GM23338 (cell line): Measurements from ENCODE around the gene DGKD. TPM values are rescaled to one million over a fixed set of nuclear protein-coding genes. Genes with fewer than 3 reads are reported as not detected.
A peak's percentile ranks its signal among the peaks of the same experiment; 100 is the strongest.

Experiments
- ATAC-seq: fragments of 200-7000 bp; cut with Tn5 transposase; 3 replicates; pipeline ENCODE4 v1.9.1; 2020
- DNase-seq: peaks from one replicate; pipeline ENCODE4 v3.0.0-alpha.2; 2015; ENCODE audit warnings: low spot score
- H2AFZ ChIP-seq: fragments of 200-600 bp; sonication (generic); 2 replicates; pipeline ENCODE4 v1.8.0; 2016; ENCODE audit warnings: antibody characterized with exemption, mild to moderate bottlenecking, moderate library complexity
- H3F3A ChIP-seq: fragments of 200-600 bp; sonication (generic); replicated peaks from 2 replicates; pipeline ENCODE4 v1.8.0; 2017; ENCODE audit warnings: antibody characterized with exemption, mixed run types, low read depth
- H3K27ac ChIP-seq: fragments of 200-600 bp; sonication (generic); 2 replicates; pipeline ENCODE4 v1.6.1; 2016; ENCODE audit warnings: low read depth
- H3K27me3 ChIP-seq: fragments of 200-600 bp; sonication (generic); 2 replicates; pipeline ENCODE4 v1.8.0; 2016; ENCODE audit warnings: mild to moderate bottlenecking, mixed run types, moderate library complexity; ENCODE audit not compliant: insufficient read depth
- H3K36me3 ChIP-seq: fragments of 200-600 bp; sonication (generic); 2 replicates; pipeline ENCODE4 v1.8.0; 2016; ENCODE audit warnings: mild to moderate bottlenecking; ENCODE audit not compliant: insufficient read depth
- H3K4me1 ChIP-seq: fragments of 200-600 bp; sonication (generic); 2 replicates; pipeline ENCODE4 v1.8.0; 2016; ENCODE audit warnings: mild to moderate bottlenecking, moderate library complexity; ENCODE audit not compliant: insufficient read depth
- H3K4me2 ChIP-seq: fragments of 200-600 bp; sonication (generic); 2 replicates; pipeline ENCODE4 v1.7.1; 2017; ENCODE audit warnings: mixed run types
- H3K4me3 ChIP-seq: fragments of 200-600 bp; sonication (generic); 2 replicates; pipeline ENCODE4 v1.6.1; 2016; ENCODE audit warnings: mixed run types
- H3K79me2 ChIP-seq: fragments of 200-600 bp; sonication (generic); replicated peaks from 2 replicates; pipeline ENCODE4 v1.8.0; 2017; ENCODE audit warnings: mild to moderate bottlenecking; ENCODE audit not compliant: insufficient read depth
- H3K9me2 ChIP-seq: fragments of 200-600 bp; sonication (generic); 2 replicates; pipeline ENCODE4 v1.8.0; 2017; ENCODE audit not compliant: insufficient read depth
- H4K20me1 ChIP-seq: fragments of 200-600 bp; sonication (generic); replicated peaks from 2 replicates; pipeline ENCODE4 v1.8.0; 2017; ENCODE audit warnings: mild to moderate bottlenecking; ENCODE audit not compliant: insufficient read depth
- H3K27ac Mint-ChIP-seq: 2 replicates; pipeline ENCODE4 v1.8.0; 2020; ENCODE audit warnings: inconsistent platforms, mild to moderate bottlenecking, moderate library complexity, mixed read lengths
- H3K27me3 Mint-ChIP-seq: 3 replicates; pipeline ENCODE4 v1.8.0; 2022; ENCODE audit warnings: low read depth, mild to moderate bottlenecking, moderate library complexity, mixed read lengths, inconsistent platforms; ENCODE audit not compliant: insufficient read depth, poor library complexity
- H3K36me3 Mint-ChIP-seq: 3 replicates; pipeline ENCODE4 v1.8.0; 2021; ENCODE audit warnings: low read depth, mild to moderate bottlenecking, inconsistent platforms, moderate library complexity, mixed read lengths
- H3K4me1 Mint-ChIP-seq: 3 replicates; pipeline ENCODE4 v1.8.0; 2020; ENCODE audit warnings: mild to moderate bottlenecking, inconsistent platforms, mixed read lengths
- H3K4me3 Mint-ChIP-seq: 3 replicates; pipeline ENCODE4 v1.8.0; 2021; ENCODE audit warnings: moderate library complexity, mild to moderate bottlenecking, inconsistent platforms, mixed read lengths
- H3K9me3 Mint-ChIP-seq: 3 replicates; pipeline ENCODE4 v1.8.0; 2020; ENCODE audit warnings: moderate library complexity, mild to moderate bottlenecking, inconsistent platforms, mixed read lengths
- NANOG ChIP-seq: IDR thresholded peaks from 2 replicates; pipeline ENCODE4 v1.6.1; 2016; ENCODE audit warnings: antibody characterized with exemption, borderline replicate concordance
- POLR2AphosphoS5 ChIP-seq: IDR thresholded peaks from 2 replicates; pipeline ENCODE4 v1.6.1; 2016; ENCODE audit warnings: antibody characterized with exemption, low read depth
- ZNF331 ChIP-seq: fragments of 250-450 bp; sonication (Bioruptor Pico); IDR thresholded peaks from 2 replicates; pipeline ENCODE4 v1.5.0; 2020; ENCODE audit warnings: low read depth, mild to moderate bottlenecking, moderate library complexity
- polyA plus RNA-seq: library from polyadenylated mRNA; unstranded; fragments of >200 nt; fragmentation: Nextera tagmentation; extraction: Ambion mirVana; gene quantifications from 2 replicates; pipeline ENCODE4 v1.2.1, GENCODE V29; 2016
- total RNA-seq: library from RNA; depleted of rRNA; stranded (reverse); fragments of >200 nt; shearing (Covaris generic); gene quantifications from 2 replicates; pipeline ENCODE4 v1.2.3, GENCODE V29; 2014
- TF ChIP-seq, protein P1 (sequence below): IDR thresholded peaks from 2 replicates; pipeline ENCODE4 v1.6.1; 2016; ENCODE audit warnings: antibody characterized with exemption
- TF ChIP-seq, protein P2 (sequence below), 2 experiments: fragments of 200-600 bp in 1 of 2; sonication (generic) in 1 of 2; conservative IDR thresholded peaks; 2 replicates each; pipeline versions ENCODE4 v1.5.1 to v1.6.1; 2016 to 2017; ENCODE audit warnings: antibody characterized with exemption in 2 of 2, low read depth in 2 of 2, mild to moderate bottlenecking in 2 of 2, moderate library complexity in 1 of 2
- TF ChIP-seq, protein P3 (sequence below): fragments of 250-450 bp; sonication (Bioruptor Pico); IDR thresholded peaks from 2 replicates; pipeline ENCODE4 v1.5.0; 2020; ENCODE audit warnings: mild to moderate bottlenecking, moderate library complexity

DGKD gene
- total and polyA plus RNA-seq, 2 experiments from 2014 or later: 11.1 to 23.4 TPM

DNA sequence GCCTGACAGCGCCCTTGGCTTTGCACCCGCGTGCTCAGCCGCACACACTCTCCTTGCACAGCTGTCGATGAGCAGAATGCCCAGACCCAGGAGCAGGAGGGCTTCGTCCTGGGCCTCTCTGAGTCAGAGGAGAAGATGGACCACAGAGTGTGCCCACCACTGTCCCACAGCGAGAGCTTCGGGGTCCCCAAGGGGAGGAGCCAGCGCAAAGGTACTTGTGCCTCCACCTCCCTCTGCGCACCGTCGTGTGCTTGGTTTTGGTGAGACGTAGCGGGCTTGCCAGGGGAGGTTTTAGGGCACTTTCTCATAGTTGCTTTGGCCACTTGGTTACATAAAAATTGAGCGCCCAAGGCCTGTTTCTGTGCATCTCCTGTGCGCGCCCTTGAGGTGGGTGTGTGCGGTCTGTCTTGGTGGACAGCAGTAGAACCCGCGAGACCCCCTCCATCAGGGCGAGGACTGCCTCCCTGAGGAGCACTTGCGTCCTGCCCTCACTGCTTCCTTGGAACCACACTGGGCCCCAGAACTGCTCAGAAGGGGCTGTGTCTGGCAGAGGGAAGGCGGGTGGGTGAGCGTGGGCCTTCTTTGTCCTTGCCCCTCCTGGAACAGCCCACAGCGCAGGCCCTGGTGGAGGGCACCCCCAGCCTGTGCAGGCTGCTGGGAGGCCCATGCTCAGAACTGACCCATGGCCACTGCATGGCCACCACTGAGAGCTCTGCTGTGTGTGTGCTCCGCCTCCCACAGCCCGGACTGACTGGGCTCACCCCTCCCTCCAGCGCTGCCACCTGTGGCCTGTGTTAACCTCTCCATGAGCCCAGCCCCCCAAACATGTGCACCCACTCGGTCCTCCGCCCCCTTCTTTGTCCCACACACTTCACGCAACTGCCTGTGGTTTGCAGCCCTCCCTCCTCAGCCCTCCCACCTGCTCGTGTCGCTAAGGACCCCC lies 95.9 kb downstream of the DGKD start (continued):
- TF ChIP-seq, protein P1, sequence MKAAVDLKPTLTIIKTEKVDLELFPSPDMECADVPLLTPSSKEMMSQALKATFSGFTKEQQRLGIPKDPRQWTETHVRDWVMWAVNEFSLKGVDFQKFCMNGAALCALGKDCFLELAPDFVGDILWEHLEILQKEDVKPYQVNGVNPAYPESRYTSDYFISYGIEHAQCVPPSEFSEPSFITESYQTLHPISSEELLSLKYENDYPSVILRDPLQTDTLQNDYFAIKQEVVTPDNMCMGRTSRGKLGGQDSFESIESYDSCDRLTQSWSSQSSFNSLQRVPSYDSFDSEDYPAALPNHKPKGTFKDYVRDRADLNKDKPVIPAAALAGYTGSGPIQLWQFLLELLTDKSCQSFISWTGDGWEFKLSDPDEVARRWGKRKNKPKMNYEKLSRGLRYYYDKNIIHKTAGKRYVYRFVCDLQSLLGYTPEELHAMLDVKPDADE: no peak

DNA sequence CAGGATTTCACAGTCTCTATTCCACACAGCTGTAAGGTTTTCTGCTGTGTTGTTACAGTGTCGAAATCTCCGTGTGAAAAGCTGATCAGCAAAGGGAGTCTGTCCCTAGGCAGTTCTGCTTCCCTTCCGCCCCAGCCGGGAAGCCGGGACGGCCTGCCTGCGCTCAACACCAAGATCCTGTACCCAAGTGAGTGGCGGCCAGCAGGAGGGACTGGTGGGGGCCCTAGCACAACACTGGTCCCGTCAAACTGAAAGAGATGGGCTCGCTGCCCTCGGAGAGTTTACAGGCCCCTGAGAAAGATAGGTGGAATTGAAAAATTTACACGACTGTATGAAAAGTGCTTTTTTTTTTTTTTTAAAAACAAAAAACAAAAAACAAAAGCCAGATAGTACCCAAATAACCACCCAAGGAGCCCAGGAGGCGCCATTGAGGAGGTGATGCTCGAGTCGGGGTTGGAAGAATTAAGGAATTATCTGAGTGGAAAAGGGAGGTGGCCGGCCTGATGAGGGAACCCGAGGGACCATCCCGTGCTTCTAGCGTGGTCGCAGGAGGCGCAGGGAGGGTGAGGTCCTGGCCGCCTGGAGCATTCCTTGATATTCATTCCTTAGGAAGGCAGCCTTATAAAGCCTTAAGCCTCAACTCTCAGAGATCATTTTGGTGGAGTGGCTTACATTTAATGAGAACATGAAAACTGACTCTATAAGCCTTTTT lies 96.7 kb downstream of the DGKD start:
- H4K20me1 ChIP-seq: no peaks in the 10 kb centered on the region
- no peaks in the 10 kb centered on the region for H3K9me2 ChIP-seq
- H3K4me1 ChIP-seq: no peaks in the 10 kb centered on the region
- Mint-ChIP-seq H3K36me3 (peaks cover 28% of the 10 kb centered on the region), H3K4me1 (peaks cover 9% of the 10 kb centered on the region), H3K27me3 (peaks cover 9% of the 10 kb centered on the region), H3K9me3 (peaks cover 2% of the 10 kb centered on the region; the same call in 1 of the 3 replicates), H3K27ac (no peak overlapping the region), H3K4me3 (no peak overlapping the region)
- no peaks in the 10 kb centered on the region for H3F3A ChIP-seq
- no peak overlapping the region for H3K27ac ChIP-seq
- DNase-seq: no peak
- TF ChIP-seq, protein P1: no peak
- TF ChIP-seq, protein P2, sequence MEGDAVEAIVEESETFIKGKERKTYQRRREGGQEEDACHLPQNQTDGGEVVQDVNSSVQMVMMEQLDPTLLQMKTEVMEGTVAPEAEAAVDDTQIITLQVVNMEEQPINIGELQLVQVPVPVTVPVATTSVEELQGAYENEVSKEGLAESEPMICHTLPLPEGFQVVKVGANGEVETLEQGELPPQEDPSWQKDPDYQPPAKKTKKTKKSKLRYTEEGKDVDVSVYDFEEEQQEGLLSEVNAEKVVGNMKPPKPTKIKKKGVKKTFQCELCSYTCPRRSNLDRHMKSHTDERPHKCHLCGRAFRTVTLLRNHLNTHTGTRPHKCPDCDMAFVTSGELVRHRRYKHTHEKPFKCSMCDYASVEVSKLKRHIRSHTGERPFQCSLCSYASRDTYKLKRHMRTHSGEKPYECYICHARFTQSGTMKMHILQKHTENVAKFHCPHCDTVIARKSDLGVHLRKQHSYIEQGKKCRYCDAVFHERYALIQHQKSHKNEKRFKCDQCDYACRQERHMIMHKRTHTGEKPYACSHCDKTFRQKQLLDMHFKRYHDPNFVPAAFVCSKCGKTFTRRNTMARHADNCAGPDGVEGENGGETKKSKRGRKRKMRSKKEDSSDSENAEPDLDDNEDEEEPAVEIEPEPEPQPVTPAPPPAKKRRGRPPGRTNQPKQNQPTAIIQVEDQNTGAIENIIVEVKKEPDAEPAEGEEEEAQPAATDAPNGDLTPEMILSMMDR (conservative IDR thresholded peaks at IDR 0.05; ENCODE audit: low read depth in 2 of 2): 0 out of 4 replicates have a peak, but pooled peaks of 1 of the 2 experiments have one; percentile 13
- no peak for TF ChIP-seq ZNF331 (CRISPR knock-in tag)
- no peak overlapping the region for H3K4me3 ChIP-seq
- ATAC-seq: no peak
- no peaks in the 10 kb centered on the region for H3K79me2 ChIP-seq
- no peak overlapping the region for H3K4me2 ChIP-seq
- no peaks in the 10 kb centered on the region for H3K27me3 ChIP-seq
- peaks cover 9% of the 10 kb centered on the region; the same call in 1 of the 2 replicates for H3K36me3 ChIP-seq
- no peak overlapping the region for H2AFZ ChIP-seq

DNA sequence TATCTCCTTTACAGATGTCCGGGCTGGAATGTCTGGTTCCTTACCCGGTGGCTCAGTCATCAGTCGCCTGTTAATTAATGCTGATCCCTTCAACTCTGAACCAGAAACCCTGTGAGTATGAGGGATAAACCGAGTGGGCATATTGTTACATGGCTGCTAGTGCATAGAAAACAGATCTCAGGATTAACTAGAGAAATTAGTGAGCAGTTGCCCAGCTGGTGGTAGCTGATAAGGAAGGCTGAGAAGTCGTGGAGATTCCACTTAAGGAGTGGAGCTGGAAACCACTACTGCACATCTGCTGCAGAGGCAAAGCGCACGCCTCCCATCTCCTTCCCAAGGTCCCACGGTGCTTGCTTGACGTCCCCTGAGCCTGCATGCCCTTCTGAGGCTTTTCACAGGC lies 97.7 kb downstream of the DGKD start:
- H3K9me2 ChIP-seq: no peaks in the 10 kb centered on the region
- no peak overlapping the region for H3K27ac ChIP-seq
- H3K4me1 ChIP-seq: no peaks in the 10 kb centered on the region
- H3K36me3 ChIP-seq: peaks cover 9% of the 10 kb centered on the region; the same call in 1 of the 2 replicates
- Mint-ChIP-seq H3K4me3 (no peak overlapping the region), H3K36me3 (peaks cover 28% of the 10 kb centered on the region), H3K27ac (no peak overlapping the region), H3K27me3 (peaks cover 9% of the 10 kb centered on the region), H3K9me3 (peaks cover 2% of the 10 kb centered on the region; the same call in 1 of the 3 replicates), H3K4me1 (peaks cover 9% of the 10 kb centered on the region)
- H2AFZ ChIP-seq: no peak overlapping the region
- H3K27me3 ChIP-seq: no peaks in the 10 kb centered on the region
- no peak for DNase-seq
- H3K4me2 ChIP-seq: no peak overlapping the region
- ATAC-seq: no peak
- H3K79me2 ChIP-seq: no peaks in the 10 kb centered on the region
- H3F3A ChIP-seq: no peaks in the 10 kb centered on the region
- no peaks in the 10 kb centered on the region for H4K20me1 ChIP-seq
- no peak overlapping the region for H3K4me3 ChIP-seq
- TF ChIP-seq, protein P3, sequence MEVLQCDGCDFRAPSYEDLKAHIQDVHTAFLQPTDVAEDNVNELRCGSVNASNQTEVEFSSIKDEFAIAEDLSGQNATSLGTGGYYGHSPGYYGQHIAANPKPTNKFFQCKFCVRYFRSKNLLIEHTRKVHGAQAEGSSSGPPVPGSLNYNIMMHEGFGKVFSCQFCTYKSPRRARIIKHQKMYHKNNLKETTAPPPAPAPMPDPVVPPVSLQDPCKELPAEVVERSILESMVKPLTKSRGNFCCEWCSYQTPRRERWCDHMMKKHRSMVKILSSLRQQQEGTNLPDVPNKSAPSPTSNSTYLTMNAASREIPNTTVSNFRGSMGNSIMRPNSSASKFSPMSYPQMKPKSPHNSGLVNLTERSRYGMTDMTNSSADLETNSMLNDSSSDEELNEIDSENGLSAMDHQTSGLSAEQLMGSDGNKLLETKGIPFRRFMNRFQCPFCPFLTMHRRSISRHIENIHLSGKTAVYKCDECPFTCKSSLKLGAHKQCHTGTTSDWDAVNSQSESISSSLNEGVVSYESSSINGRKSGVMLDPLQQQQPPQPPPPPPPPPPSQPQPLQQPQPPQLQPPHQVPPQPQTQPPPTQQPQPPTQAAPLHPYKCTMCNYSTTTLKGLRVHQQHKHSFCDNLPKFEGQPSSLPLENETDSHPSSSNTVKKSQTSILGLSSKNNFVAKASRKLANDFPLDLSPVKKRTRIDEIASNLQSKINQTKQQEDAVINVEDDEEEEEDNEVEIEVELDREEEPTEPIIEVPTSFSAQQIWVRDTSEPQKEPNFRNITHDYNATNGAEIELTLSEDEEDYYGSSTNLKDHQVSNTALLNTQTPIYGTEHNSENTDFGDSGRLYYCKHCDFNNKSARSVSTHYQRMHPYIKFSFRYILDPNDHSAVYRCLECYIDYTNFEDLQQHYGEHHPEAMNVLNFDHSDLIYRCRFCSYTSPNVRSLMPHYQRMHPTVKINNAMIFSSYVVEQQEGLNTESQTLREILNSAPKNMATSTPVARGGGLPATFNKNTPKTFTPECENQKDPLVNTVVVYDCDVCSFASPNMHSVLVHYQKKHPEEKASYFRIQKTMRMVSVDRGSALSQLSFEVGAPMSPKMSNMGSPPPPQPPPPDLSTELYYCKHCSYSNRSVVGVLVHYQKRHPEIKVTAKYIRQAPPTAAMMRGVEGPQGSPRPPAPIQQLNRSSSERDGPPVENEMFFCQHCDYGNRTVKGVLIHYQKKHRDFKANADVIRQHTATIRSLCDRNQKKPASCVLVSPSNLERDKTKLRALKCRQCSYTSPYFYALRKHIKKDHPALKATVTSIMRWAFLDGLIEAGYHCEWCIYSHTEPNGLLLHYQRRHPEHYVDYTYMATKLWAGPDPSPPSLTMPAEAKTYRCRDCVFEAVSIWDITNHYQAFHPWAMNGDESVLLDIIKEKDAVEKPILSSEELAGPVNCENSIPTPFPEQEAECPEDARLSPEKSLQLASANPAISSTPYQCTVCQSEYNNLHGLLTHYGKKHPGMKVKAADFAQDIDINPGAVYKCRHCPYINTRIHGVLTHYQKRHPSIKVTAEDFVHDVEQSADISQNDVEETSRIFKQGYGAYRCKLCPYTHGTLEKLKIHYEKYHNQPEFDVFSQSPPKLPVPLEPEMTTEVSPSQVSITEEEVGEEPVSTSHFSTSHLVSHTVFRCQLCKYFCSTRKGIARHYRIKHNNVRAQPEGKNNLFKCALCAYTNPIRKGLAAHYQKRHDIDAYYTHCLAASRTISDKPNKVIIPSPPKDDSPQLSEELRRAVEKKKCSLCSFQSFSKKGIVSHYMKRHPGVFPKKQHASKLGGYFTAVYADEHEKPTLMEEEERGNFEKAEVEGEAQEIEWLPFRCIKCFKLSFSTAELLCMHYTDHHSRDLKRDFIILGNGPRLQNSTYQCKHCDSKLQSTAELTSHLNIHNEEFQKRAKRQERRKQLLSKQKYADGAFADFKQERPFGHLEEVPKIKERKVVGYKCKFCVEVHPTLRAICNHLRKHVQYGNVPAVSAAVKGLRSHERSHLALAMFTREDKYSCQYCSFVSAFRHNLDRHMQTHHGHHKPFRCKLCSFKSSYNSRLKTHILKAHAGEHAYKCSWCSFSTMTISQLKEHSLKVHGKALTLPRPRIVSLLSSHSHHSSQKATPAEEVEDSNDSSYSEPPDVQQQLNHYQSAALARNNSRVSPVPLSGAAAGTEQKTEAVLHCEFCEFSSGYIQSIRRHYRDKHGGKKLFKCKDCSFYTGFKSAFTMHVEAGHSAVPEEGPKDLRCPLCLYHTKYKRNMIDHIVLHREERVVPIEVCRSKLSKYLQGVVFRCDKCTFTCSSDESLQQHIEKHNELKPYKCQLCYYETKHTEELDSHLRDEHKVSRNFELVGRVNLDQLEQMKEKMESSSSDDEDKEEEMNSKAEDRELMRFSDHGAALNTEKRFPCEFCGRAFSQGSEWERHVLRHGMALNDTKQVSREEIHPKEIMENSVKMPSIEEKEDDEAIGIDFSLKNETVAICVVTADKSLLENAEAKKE (CRISPR knock-in tag): no peak
- no peak for TF ChIP-seq POLR2AphosphoS5
- TF ChIP-seq NANOG: no peak
